HCT116 (cell line): Measurements from ENCODE around the gene ATXN1. TPM values are rescaled to one million over a fixed set of nuclear protein-coding genes. Genes with fewer than 3 reads are reported as not detected.

Experiments
- ATAC-seq: fragments of 200-7000 bp; cut with Tn5 transposase; 2 replicates; pipeline ENCODE4 v1.9.1; 2020; ENCODE audit warnings: mild to moderate bottlenecking, moderate library complexity
- BruUV-seq: library from RNA; stranded (reverse); fragments of 400-500 nt; replicated peaks from 2 replicates; lab custom pipeline; 2021; lab: Mats Ljungman, UMichigan
- CTCF ChIA-PET: fragments of 300-600 bp; sonication (Branson Sonifier 250); formaldehyde crosslinking; loops from one replicate; lab custom pipeline; 2021; ENCODE audit warnings: antibody characterized with exemption; lab: Charles Lee
- POLR2A ChIA-PET: fragments of 300-600, 350-600 bp; sonication (Branson Sonifier 250); formaldehyde crosslinking; loops from one replicate; lab custom pipeline; 2021; ENCODE audit warnings: antibody characterized with exemption; lab: Charles Lee
- RAD21 ChIA-PET, 2 experiments: fragments of 300-600 bp; sonication (Branson Sonifier 250); formaldehyde crosslinking; loops; one replicate each; lab custom pipeline; 2023; ENCODE audit warnings: low total read pairs in 2 of 2; ENCODE audit not compliant: uncharacterized antibody in 2 of 2, unreplicated experiment in 2 of 2, low non-redundant PET in 1 of 2; lab: Charles Lee
- DNase-seq: peaks from one replicate; pipeline ENCODE4 v3.0.0-alpha.2; 2010; ENCODE audit warnings: low read depth, low spot score
- H2AFZ ChIP-seq: fragments of 200-600 bp; shearing (Covaris generic), sonication (generic); 2 replicates; pipeline ENCODE4 v1.6.1; 2017; ENCODE audit warnings: low read depth, mixed run types, mixed read lengths, antibody characterized with exemption, low read length; ENCODE audit not compliant: poor library complexity, severe bottlenecking
- H3K27ac ChIP-seq: 2 replicates; pipeline ENCODE4 v1.5.1; 2012; ENCODE audit warnings: low read depth, low read length
- H3K27me3 ChIP-seq: fragments of 200-600 bp; sonication (generic); 2 replicates; pipeline ENCODE4 v1.6.1; 2016; ENCODE audit warnings: mixed run types, low read length, mixed read lengths; ENCODE audit not compliant: insufficient read depth
- H3K36me3 ChIP-seq, 2 experiments: fragments of 200-500 bp in 1 of 2; fragments of 200-600 bp in 1 of 2; sonication (Bioruptor generic) in 1 of 2; sonication (generic) in 1 of 2; 2 replicates each; pipeline versions ENCODE4 v1.5.1 to v1.6.1; 2014 to 2016; ENCODE audit warnings: low read length in 2 of 2, inconsistent platforms in 1 of 2, mixed read lengths in 1 of 2, mixed run types in 1 of 2; ENCODE audit not compliant: insufficient read depth in 2 of 2, control insufficient read depth in 1 of 2
- H3K4me1 ChIP-seq, 2 experiments: fragments of 200-600 bp in 1 of 2; sonication (generic) in 1 of 2; 2 replicates each; pipeline versions ENCODE4 v1.5.1 to v1.6.1; 2012 to 2017; ENCODE audit warnings: low read length in 2 of 2, inconsistent platforms in 1 of 2, mild to moderate bottlenecking in 1 of 2, mixed read lengths in 1 of 2, mixed run types in 1 of 2, moderate library complexity in 1 of 2; ENCODE audit not compliant: insufficient read depth in 2 of 2, control insufficient read depth in 1 of 2
- H3K4me2 ChIP-seq: fragments of 200-600 bp; sonication (generic); 2 replicates; pipeline ENCODE4 v1.6.1; 2017; ENCODE audit warnings: mixed run types, low read length, mixed read lengths
- H3K4me3 ChIP-seq, 2 experiments: fragments of 200-600 bp in 1 of 2; sonication (generic) in 1 of 2; replicated peaks in 1 of 2; 2 replicates each; pipeline ENCODE4 v1.5.1; 2011 to 2016; ENCODE audit warnings: low read length in 2 of 2, control low read depth in 1 of 2, low read depth in 1 of 2, mild to moderate bottlenecking in 1 of 2, mixed read lengths in 1 of 2, mixed run types in 1 of 2
- H3K79me2 ChIP-seq: fragments of 200-600 bp; sonication (generic); 2 replicates; pipeline ENCODE4 v1.6.1; 2017; ENCODE audit warnings: mild to moderate bottlenecking, mixed run types, low read length, moderate library complexity, mixed read lengths; ENCODE audit not compliant: insufficient read depth
- H3K9ac ChIP-seq: fragments of 200-600 bp; sonication (generic); 2 replicates; pipeline ENCODE4 v1.6.1; 2016; ENCODE audit warnings: low read length, mixed read lengths
- H3K9me2 ChIP-seq: fragments of 200-600 bp; sonication (generic), shearing (Covaris generic); 2 replicates; pipeline ENCODE4 v1.6.1; 2017; ENCODE audit warnings: mixed run types, mild to moderate bottlenecking, moderate library complexity; ENCODE audit not compliant: insufficient read depth
- H3K9me3 ChIP-seq, 2 experiments: fragments of 200-500 bp in 1 of 2; fragments of 200-600 bp in 1 of 2; sonication (Bioruptor generic) in 1 of 2; sonication (generic) in 1 of 2; 2 replicates each; pipeline ENCODE4 v1.6.1; 2014 to 2017; ENCODE audit warnings: low read length in 2 of 2, mixed read lengths in 2 of 2, inconsistent platforms in 1 of 2, low read depth in 1 of 2, mild to moderate bottlenecking in 1 of 2, mixed run types in 1 of 2, moderate library complexity in 1 of 2; ENCODE audit not compliant: control insufficient read depth in 1 of 2, insufficient read depth in 1 of 2
- H4K20me1 ChIP-seq: fragments of 200-600 bp; sonication (generic), shearing (Covaris generic); 2 replicates; pipeline ENCODE4 v1.6.1; 2017; ENCODE audit warnings: mixed run types, mild to moderate bottlenecking, moderate library complexity; ENCODE audit not compliant: insufficient read depth
- CBX3 ChIP-seq: IDR thresholded peaks from 2 replicates; pipeline ENCODE4 v1.6.1; 2012; ENCODE audit warnings: low read depth
- EGR1 ChIP-seq: IDR thresholded peaks from 2 replicates; pipeline ENCODE4 v1.6.1; 2012; ENCODE audit warnings: low read depth
- ELF1 ChIP-seq: IDR thresholded peaks from 2 replicates; pipeline ENCODE4 v1.6.1; 2012; ENCODE audit warnings: low read depth, borderline replicate concordance
- EZH2 ChIP-seq: fragments of 200-600 bp; sonication (generic); IDR thresholded peaks from 2 replicates; pipeline ENCODE4 v1.6.1; 2017; ENCODE audit warnings: antibody characterized with exemption, mixed run types
- JUND ChIP-seq: IDR thresholded peaks from 2 replicates; pipeline ENCODE4 v1.6.1; 2012
- POLR2AphosphoS5 ChIP-seq: IDR thresholded peaks from 2 replicates; pipeline ENCODE4 v1.6.1; 2011; ENCODE audit warnings: mild to moderate bottlenecking, low read depth, low read length, moderate library complexity
- REST ChIP-seq: IDR thresholded peaks from 2 replicates; pipeline ENCODE4 v1.6.1; 2012; ENCODE audit warnings: low read depth
- SIN3A ChIP-seq: IDR thresholded peaks from 2 replicates; pipeline ENCODE4 v1.6.1; 2012; ENCODE audit warnings: low read depth
- SP1 ChIP-seq: IDR thresholded peaks from 2 replicates; pipeline ENCODE4 v1.6.1; 2012; ENCODE audit warnings: low read depth
- YY1 ChIP-seq: IDR thresholded peaks from 2 replicates; pipeline ENCODE4 v1.6.1; 2011; ENCODE audit warnings: low read length, low read depth, moderate library complexity, mild to moderate bottlenecking; ENCODE audit not compliant: insufficient replicate concordance; ENCODE audit errors: extremely low read depth
- ZFX ChIP-seq: fragments of 450-650 bp; IDR thresholded peaks from 2 replicates; pipeline ENCODE4 v1.6.1; 2017
- intact Hi-C: fragments of 100-400 bp; cut with micrococcal nuclease; formaldehyde crosslinking; loops from 2 replicates; pipeline ENCODE4 v1.10.0; 2022
- total RNA-seq: library from RNA; stranded (reverse); gene quantifications from one replicate; pipeline ENCODE4 v1.2.1, GENCODE V29; 2021; ENCODE audit not compliant: unreplicated experiment
- TF ChIP-seq, protein P1 (sequence below): IDR thresholded peaks from 2 replicates; pipeline ENCODE4 v1.6.1; 2011; ENCODE audit warnings: mild to moderate bottlenecking, low read length, moderate library complexity; ENCODE audit not compliant: insufficient replicate concordance; ENCODE audit errors: extremely low read depth

The ATXN1 gene
- total RNA-seq, 1 experiment from 2014 or later: 21.0 TPM

DNA sequence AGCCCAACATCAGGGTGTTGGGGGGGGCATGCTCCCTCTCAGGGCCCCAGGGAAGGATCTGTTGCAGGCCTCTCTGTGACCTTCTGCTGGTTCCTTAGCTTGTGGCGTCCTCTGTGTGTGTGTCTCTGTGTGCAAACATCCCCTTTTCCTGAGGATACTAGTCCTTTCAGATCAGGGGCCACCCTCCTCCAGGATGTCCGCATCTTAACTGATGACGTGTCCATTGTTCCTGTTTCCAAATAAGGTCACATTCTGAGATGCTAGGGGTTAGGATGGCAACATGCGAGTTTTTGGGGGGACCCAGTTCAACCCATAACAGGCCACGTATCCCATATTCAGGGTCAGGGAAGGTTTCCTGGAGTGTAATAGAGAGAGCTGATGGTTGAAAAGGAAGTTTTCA is 482.0 kb downstream of the ATXN1 start:
- intact Hi-C loops: no loop called here
- Histone ChIP-seq H3K79me2 (no peaks in the 10 kb centered on the region), H3K9me2 (no peaks in the 10 kb centered on the region), H3K27me3 (no peaks in the 10 kb centered on the region), H3K4me3 (no peak overlapping the region), H2AFZ (no peak overlapping the region), H3K9me3 (no peaks in the 10 kb centered on the region), H3K4me2 (no peak overlapping the region), H3K4me1 (peaks cover 26 to 27% of the 10 kb centered on the region in 2 experiments), H3K36me3 (no peaks in the 10 kb centered on the region), H3K27ac (no peak overlapping the region), H3K9ac (no peak overlapping the region), H4K20me1 (no peaks in the 10 kb centered on the region)
- no peak for DNase-seq
- ChIA-PET RAD21 (no interaction called here), CTCF (no interaction called here), POLR2A (no interaction called here)
- TF ChIP-seq SIN3A (no peak), EZH2 (no peak), ZFX (no peak), EGR1 (no peak), CBX3 (no peak), ELF1 (no peak), REST (no peak), SP1 (no peak), YY1 (no peak), POLR2AphosphoS5 (no peak), JUND (no peak)
- TF ChIP-seq, protein P1, sequence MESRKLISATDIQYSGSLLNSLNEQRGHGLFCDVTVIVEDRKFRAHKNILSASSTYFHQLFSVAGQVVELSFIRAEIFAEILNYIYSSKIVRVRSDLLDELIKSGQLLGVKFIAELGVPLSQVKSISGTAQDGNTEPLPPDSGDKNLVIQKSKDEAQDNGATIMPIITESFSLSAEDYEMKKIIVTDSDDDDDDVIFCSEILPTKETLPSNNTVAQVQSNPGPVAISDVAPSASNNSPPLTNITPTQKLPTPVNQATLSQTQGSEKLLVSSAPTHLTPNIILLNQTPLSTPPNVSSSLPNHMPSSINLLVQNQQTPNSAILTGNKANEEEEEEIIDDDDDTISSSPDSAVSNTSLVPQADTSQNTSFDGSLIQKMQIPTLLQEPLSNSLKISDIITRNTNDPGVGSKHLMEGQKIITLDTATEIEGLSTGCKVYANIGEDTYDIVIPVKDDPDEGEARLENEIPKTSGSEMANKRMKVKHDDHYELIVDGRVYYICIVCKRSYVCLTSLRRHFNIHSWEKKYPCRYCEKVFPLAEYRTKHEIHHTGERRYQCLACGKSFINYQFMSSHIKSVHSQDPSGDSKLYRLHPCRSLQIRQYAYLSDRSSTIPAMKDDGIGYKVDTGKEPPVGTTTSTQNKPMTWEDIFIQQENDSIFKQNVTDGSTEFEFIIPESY: no peak
- no peak for ATAC-seq
- BruUV-seq: no TSS peak
